Stimulated activated CD4-positive, alpha-beta T cell treated with anti-CD3 and anti-CD28 coated beads, Interleukin-4, amount 100 ng/mL, for 48 hours (primary cell): ENCODE data around the gene FOXL3.

Experiments used
- DNase-seq, 2 donors: peaks; one replicate each; pipeline ENCODE4 v3.0.0-alpha.2; 2020; ENCODE audit warnings: low read depth in 2 of 2

The FOXL3 gene

DNA sequence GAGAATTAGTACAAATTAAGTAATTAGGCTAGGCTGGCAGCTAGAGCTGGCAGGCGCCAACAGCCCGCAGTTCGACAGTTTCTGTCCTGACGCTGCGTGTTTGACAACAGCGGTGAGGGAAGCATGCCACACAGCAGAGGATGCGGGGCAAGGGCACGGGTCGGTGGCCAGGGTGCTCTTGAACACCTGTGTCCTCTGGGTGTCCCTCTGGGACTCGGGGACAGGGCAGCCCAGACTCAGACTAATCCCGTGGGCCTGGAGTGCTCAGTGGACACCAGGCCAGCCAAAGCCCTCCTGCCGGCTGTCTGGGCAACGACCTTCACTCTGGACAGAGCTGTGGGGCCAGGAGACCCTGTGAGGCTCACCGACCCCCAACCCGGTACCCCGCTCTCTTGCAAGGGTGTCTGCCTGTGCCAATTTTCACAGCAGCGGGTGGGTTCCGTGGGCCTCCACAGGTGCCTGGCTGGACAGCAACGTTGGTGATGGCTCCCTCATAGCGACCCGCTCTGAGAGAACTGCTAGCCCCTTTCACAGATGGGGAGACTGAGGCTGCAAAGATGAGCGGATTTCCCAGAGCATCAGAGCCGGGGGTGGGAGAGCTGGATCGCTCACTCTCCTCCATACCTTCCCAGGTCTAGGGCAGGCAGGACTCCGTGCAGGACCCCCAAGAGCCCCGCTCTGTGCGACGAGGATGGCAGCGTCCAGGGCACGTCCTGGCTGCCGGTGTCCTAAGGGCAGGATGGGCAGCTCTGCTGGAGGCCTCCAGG, 48.5 kb downstream of the FOXL3 start:
- no peak for DNase-seq

DNA sequence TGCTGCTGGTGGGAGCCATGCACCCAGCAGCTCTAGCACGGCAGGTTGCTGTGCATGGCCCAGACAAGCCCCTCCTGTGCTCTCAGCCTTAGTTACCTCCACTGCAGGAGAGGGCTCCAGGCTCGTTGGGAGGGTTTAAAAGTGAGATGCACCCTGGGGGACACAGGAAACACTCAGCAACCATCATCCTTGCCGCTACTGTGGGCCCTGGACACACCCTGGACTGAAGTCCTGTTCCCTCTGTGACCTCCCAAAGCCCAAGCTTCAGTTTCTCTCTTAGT, 49.0 kb downstream of the FOXL3 start:
- no peak for DNase-seq

GRCh38 chr7:339696-340095, 49.7 kb downstream of the FOXL3 start:
- DNase-seq = no peak

GRCh38 chr7:340200-340937, 50.4 kb downstream of the FOXL3 start:
- DNase-seq = no peak
